Measurements from ENCODE around the gene PPFIA1.

Gene PPFIA1

GRCh38 chr11:70414341-70415100, 144.0 kb downstream of the PPFIA1 start:
- Histone ChIP-seq H3K9me3 (ENCODE audit: control insufficient read depth in 5 of 5, low read length in 5 of 5) (no peaks in the 10 kb centered on the region), H3K27ac (ENCODE audit: low read depth, low read length) (no peak overlapping the region), H3K4me1 (ENCODE audit: control insufficient read depth in 5 of 5, insufficient read depth in 5 of 5, low read length in 5 of 5) (peaks cover 0 to 10% (median 4%) of the 10 kb centered on the region in 5 donors), H3K4me3 (ENCODE audit: low read depth in 1 of 5, low read length in 5 of 5) (no peak overlapping the region), H3K36me3 (ENCODE audit: control insufficient read depth in 5 of 5, insufficient read depth in 5 of 5, low read length in 5 of 5) (peaks cover 0 to 94% (median 89%) of the 10 kb centered on the region in 5 donors), H3K9ac (ENCODE audit: low read length in 5 of 5) (no peak overlapping the region), H3K27me3 (ENCODE audit: control insufficient read depth in 5 of 5, insufficient read depth in 4 of 5, low read length in 5 of 5) (peaks cover 0 to 6% (median 0%) of the 10 kb centered on the region in 5 donors)

DNA sequence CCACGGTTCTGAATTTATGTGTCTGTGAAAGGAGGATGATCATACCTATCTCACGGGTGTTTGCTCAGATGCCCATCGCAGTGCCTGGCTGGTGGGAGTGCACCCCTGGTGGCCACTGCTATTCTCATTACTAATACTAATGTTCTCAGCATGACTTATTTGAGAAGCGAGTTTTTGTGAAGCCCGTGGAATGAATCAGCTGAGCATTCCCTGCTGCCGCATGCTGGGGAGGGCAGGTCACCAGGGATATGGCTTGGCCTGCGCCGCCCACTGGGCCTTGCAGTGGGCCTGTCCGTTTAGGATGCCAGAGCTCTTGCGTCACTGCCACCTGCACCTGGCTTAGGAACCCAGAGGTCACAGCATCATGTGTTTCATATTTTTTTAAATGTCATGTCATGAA, 144.7 kb downstream of the PPFIA1 start:
- peaks cover 2 to 94% (median 89%) of the 10 kb centered on the region in 5 donors for H3K36me3 ChIP-seq (ENCODE audit: control insufficient read depth in 5 of 5, insufficient read depth in 5 of 5, low read length in 5 of 5)
- no peaks in the 10 kb centered on the region for H3K9me3 ChIP-seq (ENCODE audit: control insufficient read depth in 5 of 5, low read length in 5 of 5)
- peaks cover 0 to 6% (median 0%) of the 10 kb centered on the region in 5 donors for H3K27me3 ChIP-seq (ENCODE audit: control insufficient read depth in 5 of 5, insufficient read depth in 4 of 5, low read length in 5 of 5)
- H3K4me1 ChIP-seq (ENCODE audit: control insufficient read depth in 5 of 5, insufficient read depth in 5 of 5, low read length in 5 of 5), result peaks cover 0 to 10% (median 4%) of the 10 kb centered on the region in 5 donors
- H3K27ac ChIP-seq (ENCODE audit: low read depth, low read length), result no peak overlapping the region
- H3K9ac ChIP-seq (ENCODE audit: low read length in 5 of 5), result no peak overlapping the region
- no peak overlapping the region for H3K4me3 ChIP-seq (ENCODE audit: low read depth in 1 of 5, low read length in 5 of 5)

DNA sequence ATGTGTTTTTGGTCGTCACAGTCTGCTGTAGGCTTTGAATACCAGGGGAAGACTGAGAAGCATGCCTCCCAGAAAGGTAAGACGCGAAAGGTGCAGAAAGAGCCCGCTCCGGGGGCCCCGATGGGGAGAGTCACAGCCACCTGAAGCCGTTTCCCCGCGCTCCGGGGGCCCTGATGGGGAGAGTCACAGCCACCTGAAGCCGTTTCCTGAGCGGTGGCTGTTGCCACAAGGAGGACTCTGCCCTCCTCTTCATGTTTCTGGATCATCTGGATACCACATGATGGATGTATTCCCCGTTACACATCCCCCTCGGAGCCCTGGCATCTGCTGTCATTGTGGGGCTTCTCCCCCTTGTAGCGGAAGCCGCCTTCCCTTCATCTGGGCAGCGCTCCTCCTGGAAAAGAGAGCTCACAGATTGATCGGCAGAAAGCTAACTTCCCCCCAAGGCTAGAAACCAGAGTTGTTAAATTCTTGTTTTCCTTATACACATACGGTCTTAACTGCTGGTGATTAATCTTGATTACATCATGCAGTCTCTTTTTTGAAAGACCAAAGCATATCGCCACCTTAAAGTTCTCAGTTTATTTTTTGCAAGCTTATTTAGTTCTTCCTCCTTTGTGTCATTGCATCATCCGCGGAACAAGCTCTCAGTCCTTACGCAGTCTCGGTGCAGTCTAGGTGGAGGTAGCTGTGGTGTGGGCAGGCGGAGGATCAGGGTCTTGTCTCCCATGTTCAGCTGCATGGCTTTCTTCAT, 145.3 kb downstream of the PPFIA1 start:
- no peak overlapping the region for H3K27ac ChIP-seq (ENCODE audit: low read depth, low read length)
- no peaks in the 10 kb centered on the region for H3K9me3 ChIP-seq (ENCODE audit: control insufficient read depth in 5 of 5, low read length in 5 of 5)
- peaks cover 0 to 10% (median 4%) of the 10 kb centered on the region in 5 donors for H3K4me1 ChIP-seq (ENCODE audit: control insufficient read depth in 5 of 5, insufficient read depth in 5 of 5, low read length in 5 of 5)
- H3K36me3 ChIP-seq (ENCODE audit: control insufficient read depth in 5 of 5, insufficient read depth in 5 of 5, low read length in 5 of 5), result peaks cover 2 to 94% (median 88%) of the 10 kb centered on the region in 5 donors
- H3K4me3 ChIP-seq (ENCODE audit: low read depth in 1 of 5, low read length in 5 of 5), result no peak overlapping the region
- H3K27me3 ChIP-seq (ENCODE audit: control insufficient read depth in 5 of 5, insufficient read depth in 4 of 5, low read length in 5 of 5), result peaks cover 0 to 6% (median 0%) of the 10 kb centered on the region in 5 donors
- H3K9ac ChIP-seq (ENCODE audit: low read length in 5 of 5), result no peak overlapping the region

DNA sequence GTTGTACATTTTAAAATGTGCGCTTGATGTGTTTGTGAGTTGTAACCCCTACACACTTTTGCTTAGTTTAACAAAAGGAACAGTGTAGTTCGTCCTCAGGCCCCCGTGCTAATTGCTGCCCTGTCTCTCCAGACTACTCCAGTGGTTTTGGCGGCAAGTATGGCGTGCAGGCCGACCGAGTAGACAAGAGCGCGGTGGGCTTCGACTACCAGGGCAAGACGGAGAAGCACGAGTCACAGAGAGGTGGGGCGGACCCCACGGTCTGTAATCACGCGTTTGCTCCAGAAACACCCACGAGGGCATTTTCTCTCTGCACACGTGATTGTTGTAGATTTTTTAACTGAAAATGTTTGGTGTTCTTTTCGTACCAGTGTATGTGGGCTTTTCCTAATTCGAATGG, 146.4 kb downstream of the PPFIA1 start:
- H3K9me3 ChIP-seq (ENCODE audit: control insufficient read depth in 5 of 5, low read length in 5 of 5), result no peaks in the 10 kb centered on the region
- H3K9ac ChIP-seq (ENCODE audit: low read length in 5 of 5), result no peak overlapping the region
- H3K36me3 ChIP-seq (ENCODE audit: control insufficient read depth in 5 of 5, insufficient read depth in 5 of 5, low read length in 5 of 5), result peaks cover 2 to 94% (median 88%) of the 10 kb centered on the region in 5 donors
- H3K4me1 ChIP-seq (ENCODE audit: control insufficient read depth in 5 of 5, insufficient read depth in 5 of 5, low read length in 5 of 5), result peaks cover 0 to 10% (median 4%) of the 10 kb centered on the region in 5 donors
- no peak overlapping the region for H3K4me3 ChIP-seq (ENCODE audit: low read depth in 1 of 5, low read length in 5 of 5)
- peaks cover 0 to 6% (median 0%) of the 10 kb centered on the region in 5 donors for H3K27me3 ChIP-seq (ENCODE audit: control insufficient read depth in 5 of 5, insufficient read depth in 4 of 5, low read length in 5 of 5)
- no peak overlapping the region for H3K27ac ChIP-seq (ENCODE audit: low read depth, low read length)

GRCh38 chr11:70418130-70418529, 147.6 kb downstream of the PPFIA1 start:
- Histone ChIP-seq H3K36me3 (ENCODE audit: control insufficient read depth in 5 of 5, insufficient read depth in 5 of 5, low read length in 5 of 5) (peaks cover 2 to 94% (median 88%) of the 10 kb centered on the region in 5 donors), H3K9me3 (ENCODE audit: control insufficient read depth in 5 of 5, low read length in 5 of 5) (no peaks in the 10 kb centered on the region), H3K9ac (ENCODE audit: low read length in 5 of 5) (no peak overlapping the region), H3K27me3 (ENCODE audit: control insufficient read depth in 5 of 5, insufficient read depth in 4 of 5, low read length in 5 of 5) (peaks cover 0 to 6% (median 0%) of the 10 kb centered on the region in 5 donors), H3K4me3 (ENCODE audit: low read depth in 1 of 5, low read length in 5 of 5) (no peak overlapping the region), H3K27ac (ENCODE audit: low read depth, low read length) (no peak overlapping the region), H3K4me1 (ENCODE audit: control insufficient read depth in 5 of 5, insufficient read depth in 5 of 5, low read length in 5 of 5) (peaks cover 0 to 10% (median 4%) of the 10 kb centered on the region in 5 donors)

GRCh38 chr11:70419307-70420007, 149.0 kb downstream of the PPFIA1 start:
- Histone ChIP-seq H3K4me1 (ENCODE audit: control insufficient read depth in 5 of 5, insufficient read depth in 5 of 5, low read length in 5 of 5) (peaks cover 0 to 11% (median 4%) of the 10 kb centered on the region in 5 donors), H3K27ac (ENCODE audit: low read depth, low read length) (no peak overlapping the region), H3K9ac (ENCODE audit: low read length in 5 of 5) (no peak overlapping the region), H3K4me3 (ENCODE audit: low read depth in 1 of 5, low read length in 5 of 5) (no peak overlapping the region), H3K27me3 (ENCODE audit: control insufficient read depth in 5 of 5, insufficient read depth in 4 of 5, low read length in 5 of 5) (peaks cover 0 to 6% (median 0%) of the 10 kb centered on the region in 5 donors), H3K36me3 (ENCODE audit: control insufficient read depth in 5 of 5, insufficient read depth in 5 of 5, low read length in 5 of 5) (peaks cover 2 to 96% (median 91%) of the 10 kb centered on the region in 5 donors), H3K9me3 (ENCODE audit: control insufficient read depth in 5 of 5, low read length in 5 of 5) (no peaks in the 10 kb centered on the region)

GRCh38 chr11:70420008-70420464, 149.5 kb downstream of the PPFIA1 start:
- H3K4me3 ChIP-seq (ENCODE audit: low read depth in 1 of 5, low read length in 5 of 5), result no peak overlapping the region
- H3K27ac ChIP-seq (ENCODE audit: low read depth, low read length), result no peak overlapping the region
- peaks cover 0 to 3% (median 0%) of the 10 kb centered on the region in 5 donors for H3K27me3 ChIP-seq (ENCODE audit: control insufficient read depth in 5 of 5, insufficient read depth in 4 of 5, low read length in 5 of 5)
- peaks cover 2 to 96% (median 91%) of the 10 kb centered on the region in 5 donors for H3K36me3 ChIP-seq (ENCODE audit: control insufficient read depth in 5 of 5, insufficient read depth in 5 of 5, low read length in 5 of 5)
- H3K4me1 ChIP-seq (ENCODE audit: control insufficient read depth in 5 of 5, insufficient read depth in 5 of 5, low read length in 5 of 5), result peaks cover 0 to 6% (median 3%) of the 10 kb centered on the region in 5 donors
- no peaks in the 10 kb centered on the region for H3K9me3 ChIP-seq (ENCODE audit: control insufficient read depth in 5 of 5, low read length in 5 of 5)
- no peak overlapping the region for H3K9ac ChIP-seq (ENCODE audit: low read length in 5 of 5)

- H3K9ac ChIP-seq (ENCODE audit: low read length in 5 of 5), result no peak overlapping the region
- H3K4me1 ChIP-seq (ENCODE audit: control insufficient read depth in 5 of 5, insufficient read depth in 5 of 5, low read length in 5 of 5), result peaks cover 0 to 3% (median 0%) of the 10 kb centered on the region in 5 donors
- H3K27me3 ChIP-seq (ENCODE audit: control insufficient read depth in 5 of 5, insufficient read depth in 4 of 5, low read length in 5 of 5), result no peaks in the 10 kb centered on the region
- peaks cover 2 to 96% (median 91%) of the 10 kb centered on the region in 5 donors for H3K36me3 ChIP-seq (ENCODE audit: control insufficient read depth in 5 of 5, insufficient read depth in 5 of 5, low read length in 5 of 5)
- H3K9me3 ChIP-seq (ENCODE audit: control insufficient read depth in 5 of 5, low read length in 5 of 5), result no peaks in the 10 kb centered on the region
- H3K27ac ChIP-seq (ENCODE audit: low read depth, low read length), result no peak overlapping the region
- no peak overlapping the region for H3K4me3 ChIP-seq (ENCODE audit: low read depth in 1 of 5, low read length in 5 of 5)
Observed at GRCh38 chr11:70420496-70420895, 150.0 kb downstream of the PPFIA1 start.

DNA sequence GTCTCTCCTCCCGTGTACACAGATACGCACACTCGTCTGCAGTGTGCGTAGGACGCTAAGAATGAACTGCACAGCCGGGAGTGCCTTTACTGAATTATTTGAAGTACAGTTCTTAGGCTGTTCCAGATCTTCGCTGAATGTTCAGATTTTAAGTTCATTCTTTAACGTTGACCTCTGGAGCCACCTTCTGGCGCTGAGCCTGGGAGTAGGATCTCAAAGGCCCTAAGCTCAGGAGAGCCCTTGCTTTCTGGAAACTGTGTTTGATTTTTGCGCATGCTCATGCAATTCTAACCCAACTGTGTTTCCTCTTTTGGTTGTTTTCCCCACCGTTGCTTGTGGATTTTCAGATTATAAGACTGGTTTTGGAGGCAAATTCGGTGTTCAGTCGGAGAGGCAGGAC, 150.6 kb downstream of the PPFIA1 start:
- Histone ChIP-seq H3K9me3 (ENCODE audit: control insufficient read depth in 5 of 5, low read length in 5 of 5) (no peaks in the 10 kb centered on the region), H3K4me1 (ENCODE audit: control insufficient read depth in 5 of 5, insufficient read depth in 5 of 5, low read length in 5 of 5) (peaks cover 0 to 3% (median 0%) of the 10 kb centered on the region in 5 donors), H3K27ac (ENCODE audit: low read depth, low read length) (no peak overlapping the region), H3K9ac (ENCODE audit: low read length in 5 of 5) (no peak overlapping the region), H3K27me3 (ENCODE audit: control insufficient read depth in 5 of 5, insufficient read depth in 4 of 5, low read length in 5 of 5) (no peaks in the 10 kb centered on the region), H3K36me3 (ENCODE audit: control insufficient read depth in 5 of 5, insufficient read depth in 5 of 5, low read length in 5 of 5) (peaks cover 2 to 95% (median 89%) of the 10 kb centered on the region in 5 donors), H3K4me3 (ENCODE audit: low read depth in 1 of 5, low read length in 5 of 5) (no peak overlapping the region)

Data from subcutaneous abdominal adipose tissue (tissue), 5 donors.